Neural cell (in vitro differentiated cells): ENCODE results near the gene SDC1. TPM values are rescaled to one million over a fixed set of nuclear protein-coding genes. Genes with fewer than 3 reads are reported as not detected.

Experiments
- H2AFZ ChIP-seq: fragments of 200-600, 300-800 bp; sonication (generic), shearing (Covaris generic); 2 replicates; pipeline ENCODE4 v1.6.0; 2014; ENCODE audit warnings: low read depth, mild to moderate bottlenecking, antibody characterized with exemption, low read length, moderate library complexity
- H3F3A ChIP-seq: fragments of 200-600 bp; shearing (Covaris generic); 2 replicates; pipeline ENCODE4 v1.6.1; 2016; ENCODE audit warnings: mild to moderate bottlenecking, moderate library complexity, mixed read lengths, antibody characterized with exemption, low read length; ENCODE audit not compliant: insufficient read depth, poor library complexity, severe bottlenecking
- H3K27ac ChIP-seq: fragments of 200-600, 300-800 bp; sonication (generic), shearing (Covaris generic); 2 replicates; pipeline ENCODE4 v1.5.1; 2014; ENCODE audit warnings: mild to moderate bottlenecking, low read length, moderate library complexity
- H3K27me3 ChIP-seq: fragments of 300-800, 200-600 bp; sonication (generic), shearing (Covaris generic); 2 replicates; pipeline ENCODE4 v1.6.0; 2014; ENCODE audit warnings: mild to moderate bottlenecking, low read depth, low read length, moderate library complexity; ENCODE audit not compliant: insufficient read depth
- H3K36me3 ChIP-seq: fragments of 300-800, 200-600 bp; sonication (generic), shearing (Covaris generic); 2 replicates; pipeline ENCODE4 v1.5.1; 2014; ENCODE audit warnings: mild to moderate bottlenecking, antibody characterized with exemption, low read length, moderate library complexity; ENCODE audit not compliant: insufficient read depth
- H3K4me2 ChIP-seq: fragments of 300-800, 200-600 bp; sonication (generic), shearing (Covaris generic); 2 replicates; pipeline ENCODE4 v1.6.0; 2014; ENCODE audit warnings: mild to moderate bottlenecking, low read length
- H3K4me3 ChIP-seq: fragments of 300-800, 200-600 bp; sonication (generic), shearing (Covaris generic); 2 replicates; pipeline ENCODE4 v1.5.1; 2014; ENCODE audit warnings: mild to moderate bottlenecking, low read length, moderate library complexity
- H3K79me2 ChIP-seq: fragments of 200-600 bp; shearing (Covaris generic); replicated peaks from 2 replicates; pipeline ENCODE4 v1.6.0; 2014; ENCODE audit warnings: mild to moderate bottlenecking, low read length, moderate library complexity; ENCODE audit not compliant: insufficient read depth
- H3K9ac ChIP-seq: fragments of 300-800, 200-600 bp; sonication (generic), shearing (Covaris generic); 2 replicates; pipeline ENCODE4 v1.6.1; 2016; ENCODE audit warnings: mild to moderate bottlenecking, low read length, mixed read lengths
- H3K9me2 ChIP-seq: fragments of 200-600 bp; shearing (Covaris generic); 2 replicates; pipeline ENCODE4 v1.6.1; 2016; ENCODE audit warnings: mild to moderate bottlenecking, low read length, mixed read lengths; ENCODE audit not compliant: insufficient read depth
- H3K9me3 ChIP-seq: fragments of 200-600, 300-800 bp; sonication (generic), shearing (Covaris generic); 2 replicates; pipeline ENCODE4 v1.6.1; 2016; ENCODE audit warnings: mild to moderate bottlenecking, mixed run types, low read length, moderate library complexity, mixed read lengths
- H4K20me1 ChIP-seq: fragments of 200-600 bp; shearing (Covaris generic); 2 replicates; pipeline ENCODE4 v1.6.1; 2016; ENCODE audit warnings: mild to moderate bottlenecking, mixed run types; ENCODE audit not compliant: insufficient read depth
- EP300 ChIP-seq: fragments of 450-650 bp; conservative IDR thresholded peaks from 2 replicates; pipeline ENCODE4 v1.6.1; 2014; ENCODE audit warnings: antibody characterized with exemption, mild to moderate bottlenecking, moderate library complexity; ENCODE audit not compliant: poor library complexity, severe bottlenecking
- EZH2 ChIP-seq: fragments of 200-600, 300-800 bp; shearing (Covaris generic), sonication (generic); IDR thresholded peaks from 2 replicates; pipeline ENCODE4 v1.6.1; 2014; ENCODE audit warnings: antibody characterized with exemption, low read length, borderline replicate concordance, mild to moderate bottlenecking; ENCODE audit not compliant: insufficient read depth, poor library complexity, severe bottlenecking
- MXI1 ChIP-seq: fragments of 450-650 bp; conservative IDR thresholded peaks from 2 replicates; pipeline ENCODE4 v1.6.1; 2014; ENCODE audit warnings: antibody characterized with exemption, mild to moderate bottlenecking; ENCODE audit not compliant: poor library complexity, severe bottlenecking
- POLR2AphosphoS5 ChIP-seq: IDR thresholded peaks from 2 replicates; pipeline ENCODE4 v1.6.1; 2012
- RAD21 ChIP-seq: fragments of 450-650 bp; conservative IDR thresholded peaks from 2 replicates; pipeline ENCODE4 v1.6.1; 2014; ENCODE audit warnings: antibody characterized with exemption, mild to moderate bottlenecking, moderate library complexity
- SMC3 ChIP-seq: fragments of 450-650 bp; conservative IDR thresholded peaks from 2 replicates; pipeline ENCODE4 v1.6.1; 2014; ENCODE audit warnings: antibody characterized with exemption, mild to moderate bottlenecking, moderate library complexity; ENCODE audit not compliant: poor library complexity
- TAF1 ChIP-seq: IDR thresholded peaks from 2 replicates; pipeline ENCODE4 v1.6.1; 2012; ENCODE audit warnings: low read depth
- polyA plus RNA-seq: library from polyadenylated mRNA; depleted of rRNA; stranded (reverse); fragments of >200 nt; gene quantifications from 2 replicates; pipeline ENCODE4 v1.2.3, GENCODE V29; 2014
- TF ChIP-seq, protein P1 (sequence below): fragments of 450-650 bp; IDR thresholded peaks from 2 replicates; pipeline ENCODE4 v1.5.1; 2014; ENCODE audit warnings: antibody characterized with exemption, mild to moderate bottlenecking, moderate library complexity; ENCODE audit not compliant: poor library complexity, severe bottlenecking
- TF ChIP-seq, protein P2 (sequence below): IDR thresholded peaks from 2 replicates; pipeline ENCODE4 v1.6.1; 2012; ENCODE audit warnings: borderline replicate concordance

The SDC1 gene
- polyA plus RNA-seq, 1 donor from 2014 or later, result 14.9 TPM

GRCh38 chr2:20226152-20226545 lies 1.2 kb upstream of the SDC1 start:
- peaks cover 3% of the 10 kb centered on the region for H3K27me3 ChIP-seq

DNA sequence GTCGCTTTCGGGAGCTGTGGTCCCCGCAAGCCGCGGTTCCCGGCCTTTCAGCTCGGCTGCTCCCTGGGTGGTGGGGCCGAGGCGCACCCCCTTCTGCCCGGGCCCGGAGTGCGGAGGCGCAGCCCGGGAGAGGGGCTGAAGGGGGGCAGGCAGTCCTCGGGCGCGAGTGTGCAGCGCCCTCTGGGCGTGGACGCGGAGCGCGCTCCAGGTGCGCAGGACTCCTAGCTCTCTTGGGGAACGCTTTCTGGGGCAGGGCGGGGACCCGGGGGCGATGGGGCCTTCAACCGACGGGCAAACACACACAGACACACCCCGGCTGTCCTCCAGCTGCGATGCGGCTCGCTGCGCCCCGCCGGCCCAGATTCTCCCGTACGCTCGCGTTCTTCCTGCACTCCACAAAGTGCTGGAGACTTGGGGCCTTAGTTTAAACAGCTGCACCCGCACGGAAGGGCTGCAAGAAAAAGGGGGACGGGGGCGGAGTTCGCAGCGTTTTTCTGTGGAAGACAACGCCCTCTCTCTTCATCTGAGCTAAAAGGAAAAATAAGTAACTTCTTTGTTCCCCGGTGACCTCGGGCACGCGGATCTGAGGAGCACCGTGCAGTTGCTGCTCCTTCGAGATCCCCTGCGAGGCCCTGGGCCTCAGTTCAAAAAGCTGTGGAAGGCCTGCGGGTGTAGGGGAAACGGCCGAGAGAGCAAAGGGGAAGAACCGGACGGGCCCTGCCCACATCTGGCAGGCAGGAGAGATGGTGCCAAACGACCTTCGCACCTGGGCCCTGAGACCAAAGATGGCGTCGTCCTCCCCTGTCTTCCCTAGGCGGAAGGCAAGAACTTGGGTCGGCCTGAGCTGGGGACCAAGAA lies 593 bp upstream of the SDC1 start:
- H3K9me3 ChIP-seq, result peaks cover 3% of the 10 kb centered on the region
- peaks cover 3% of the 10 kb centered on the region for H3K27me3 ChIP-seq
- H3K36me3 ChIP-seq, result no peaks in the 10 kb centered on the region
- no peaks in the 10 kb centered on the region for H4K20me1 ChIP-seq
- H3K9me2 ChIP-seq, result no peaks in the 10 kb centered on the region
- no peaks in the 10 kb centered on the region for H3F3A ChIP-seq
- H3K27ac ChIP-seq, result no peak overlapping the region
- peak overlapping the region; percentile 40 for H2AFZ ChIP-seq
- no peak overlapping the region for H3K4me2 ChIP-seq
- peak; percentile 65 for TF ChIP-seq RAD21
- TF ChIP-seq TAF1, result no peak
- no peak for TF ChIP-seq POLR2AphosphoS5
- TF ChIP-seq, protein P1, sequence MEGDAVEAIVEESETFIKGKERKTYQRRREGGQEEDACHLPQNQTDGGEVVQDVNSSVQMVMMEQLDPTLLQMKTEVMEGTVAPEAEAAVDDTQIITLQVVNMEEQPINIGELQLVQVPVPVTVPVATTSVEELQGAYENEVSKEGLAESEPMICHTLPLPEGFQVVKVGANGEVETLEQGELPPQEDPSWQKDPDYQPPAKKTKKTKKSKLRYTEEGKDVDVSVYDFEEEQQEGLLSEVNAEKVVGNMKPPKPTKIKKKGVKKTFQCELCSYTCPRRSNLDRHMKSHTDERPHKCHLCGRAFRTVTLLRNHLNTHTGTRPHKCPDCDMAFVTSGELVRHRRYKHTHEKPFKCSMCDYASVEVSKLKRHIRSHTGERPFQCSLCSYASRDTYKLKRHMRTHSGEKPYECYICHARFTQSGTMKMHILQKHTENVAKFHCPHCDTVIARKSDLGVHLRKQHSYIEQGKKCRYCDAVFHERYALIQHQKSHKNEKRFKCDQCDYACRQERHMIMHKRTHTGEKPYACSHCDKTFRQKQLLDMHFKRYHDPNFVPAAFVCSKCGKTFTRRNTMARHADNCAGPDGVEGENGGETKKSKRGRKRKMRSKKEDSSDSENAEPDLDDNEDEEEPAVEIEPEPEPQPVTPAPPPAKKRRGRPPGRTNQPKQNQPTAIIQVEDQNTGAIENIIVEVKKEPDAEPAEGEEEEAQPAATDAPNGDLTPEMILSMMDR, result peak; percentile 75
- TF ChIP-seq EZH2, result no peak
- TF ChIP-seq EP300, result no peak
- TF ChIP-seq MXI1, result no peak
- TF ChIP-seq, protein P2, sequence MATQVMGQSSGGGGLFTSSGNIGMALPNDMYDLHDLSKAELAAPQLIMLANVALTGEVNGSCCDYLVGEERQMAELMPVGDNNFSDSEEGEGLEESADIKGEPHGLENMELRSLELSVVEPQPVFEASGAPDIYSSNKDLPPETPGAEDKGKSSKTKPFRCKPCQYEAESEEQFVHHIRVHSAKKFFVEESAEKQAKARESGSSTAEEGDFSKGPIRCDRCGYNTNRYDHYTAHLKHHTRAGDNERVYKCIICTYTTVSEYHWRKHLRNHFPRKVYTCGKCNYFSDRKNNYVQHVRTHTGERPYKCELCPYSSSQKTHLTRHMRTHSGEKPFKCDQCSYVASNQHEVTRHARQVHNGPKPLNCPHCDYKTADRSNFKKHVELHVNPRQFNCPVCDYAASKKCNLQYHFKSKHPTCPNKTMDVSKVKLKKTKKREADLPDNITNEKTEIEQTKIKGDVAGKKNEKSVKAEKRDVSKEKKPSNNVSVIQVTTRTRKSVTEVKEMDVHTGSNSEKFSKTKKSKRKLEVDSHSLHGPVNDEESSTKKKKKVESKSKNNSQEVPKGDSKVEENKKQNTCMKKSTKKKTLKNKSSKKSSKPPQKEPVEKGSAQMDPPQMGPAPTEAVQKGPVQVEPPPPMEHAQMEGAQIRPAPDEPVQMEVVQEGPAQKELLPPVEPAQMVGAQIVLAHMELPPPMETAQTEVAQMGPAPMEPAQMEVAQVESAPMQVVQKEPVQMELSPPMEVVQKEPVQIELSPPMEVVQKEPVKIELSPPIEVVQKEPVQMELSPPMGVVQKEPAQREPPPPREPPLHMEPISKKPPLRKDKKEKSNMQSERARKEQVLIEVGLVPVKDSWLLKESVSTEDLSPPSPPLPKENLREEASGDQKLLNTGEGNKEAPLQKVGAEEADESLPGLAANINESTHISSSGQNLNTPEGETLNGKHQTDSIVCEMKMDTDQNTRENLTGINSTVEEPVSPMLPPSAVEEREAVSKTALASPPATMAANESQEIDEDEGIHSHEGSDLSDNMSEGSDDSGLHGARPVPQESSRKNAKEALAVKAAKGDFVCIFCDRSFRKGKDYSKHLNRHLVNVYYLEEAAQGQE, result no peak
- TF ChIP-seq SMC3, result peak; percentile 72
- peak overlapping the region; percentile 80 for H3K4me3 ChIP-seq
- peak overlapping the region; percentile 69 for H3K9ac ChIP-seq
- H3K79me2 ChIP-seq, result no peaks in the 10 kb centered on the region

More at GRCh38 chr2:20226152-20226545, 1.2 kb upstream of the SDC1 start:
- no peak overlapping the region for H3K4me3 ChIP-seq
- no peaks in the 10 kb centered on the region for H3K79me2 ChIP-seq
- no peak overlapping the region for H3K4me2 ChIP-seq
- H4K20me1 ChIP-seq, result no peaks in the 10 kb centered on the region
- H2AFZ ChIP-seq, result no peak overlapping the region
- no peak overlapping the region for H3K27ac ChIP-seq
- no peak overlapping the region for H3K9ac ChIP-seq
- no peaks in the 10 kb centered on the region for H3K36me3 ChIP-seq
- no peak for TF ChIP-seq SMC3
- no peak for TF ChIP-seq RAD21
- TF ChIP-seq, protein P2, result no peak
- no peak for TF ChIP-seq EZH2
- TF ChIP-seq, protein P1, result no peak
- no peak for TF ChIP-seq POLR2AphosphoS5
- H3F3A ChIP-seq, result no peaks in the 10 kb centered on the region
- H3K9me3 ChIP-seq, result peaks cover 3% of the 10 kb centered on the region
- no peaks in the 10 kb centered on the region for H3K9me2 ChIP-seq
